HG03175 (cell line): ENCODE results near the gene PRKRIP1.
"Not testable (repeated sequence)": the region's sequence is repeated elsewhere in the genome, so short reads cannot be mapped to it uniquely, and the experiment has no call there.

Experiments used
- ATAC-seq: cut with Tn5 transposase; IDR thresholded peaks from one replicate; pipeline ENCODE4 v1.9.1; 2021; ENCODE audit warnings: mild to moderate bottlenecking, moderate library complexity; ENCODE audit not compliant: unreplicated experiment

PRKRIP1 gene, protein sequence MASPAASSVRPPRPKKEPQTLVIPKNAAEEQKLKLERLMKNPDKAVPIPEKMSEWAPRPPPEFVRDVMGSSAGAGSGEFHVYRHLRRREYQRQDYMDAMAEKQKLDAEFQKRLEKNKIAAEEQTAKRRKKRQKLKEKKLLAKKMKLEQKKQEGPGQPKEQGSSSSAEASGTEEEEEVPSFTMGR

DNA sequence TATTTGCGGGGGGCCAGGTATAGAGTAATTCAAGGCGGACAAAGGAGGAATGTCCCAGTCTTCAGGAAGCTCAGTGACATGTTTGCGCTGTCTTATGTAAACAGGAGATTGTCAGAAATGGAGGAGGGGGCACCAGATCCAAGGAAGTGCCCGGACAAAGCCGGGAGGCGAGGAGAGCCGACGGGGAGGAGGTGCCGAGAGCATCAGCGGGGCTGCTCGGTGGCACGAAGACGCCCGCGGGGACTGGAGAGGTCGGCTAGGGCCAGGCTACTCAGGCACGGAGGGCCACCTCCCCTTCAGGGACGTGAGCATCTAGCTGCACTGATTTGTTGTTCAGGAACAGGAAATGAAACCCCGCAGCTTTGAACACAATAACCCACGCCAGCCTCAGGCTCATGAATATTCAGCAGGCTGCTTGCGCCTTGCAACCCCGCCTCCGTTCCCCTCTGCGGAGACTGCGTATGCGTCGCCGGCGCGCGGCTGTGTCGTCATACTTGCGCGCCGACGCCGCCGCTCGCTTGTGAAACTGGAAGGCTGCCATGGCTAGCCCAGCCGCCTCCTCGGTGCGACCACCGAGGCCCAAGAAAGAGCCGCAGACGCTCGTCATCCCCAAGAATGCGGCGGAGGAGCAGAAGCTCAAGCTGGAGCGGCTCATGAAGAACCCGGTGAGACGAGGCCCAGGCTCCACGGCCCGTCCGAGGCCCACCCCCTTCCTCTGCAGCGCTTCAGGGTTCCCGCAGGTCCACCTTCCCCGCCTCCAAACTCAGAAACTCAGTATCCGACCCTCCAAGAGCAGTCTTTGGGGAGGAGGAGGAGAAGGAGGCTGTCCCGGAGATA is at the start of gene PRKRIP1:
Gene PRKRIP1, plus strand, starts transcription at position 491 of the 837 bp plus-strand sequence. Its CDS starts 49 bp downstream, at position 540.
- ATAC-seq: peak; percentile 99

DNA sequence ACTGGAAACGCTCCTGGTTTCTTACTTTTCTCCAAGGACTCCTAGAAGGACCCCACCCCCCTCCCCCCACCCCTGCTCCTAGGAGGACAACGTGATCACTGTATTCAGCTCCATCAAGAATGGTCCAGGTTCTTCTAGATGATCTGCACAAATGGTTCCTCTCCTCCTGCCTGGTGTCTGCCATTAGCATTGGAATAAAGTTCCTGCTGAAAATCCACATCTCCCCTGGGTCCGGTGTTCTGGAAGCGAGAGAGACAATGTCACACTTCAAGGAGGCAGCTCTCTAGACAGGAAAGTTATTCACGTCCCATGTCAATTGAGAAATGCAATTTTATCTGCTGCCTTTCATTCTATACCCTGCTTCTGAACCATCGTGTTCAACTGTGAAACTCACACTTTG is 49.2 kb upstream of the PRKRIP1 start:
- not testable (repeated sequence) for ATAC-seq

DNA sequence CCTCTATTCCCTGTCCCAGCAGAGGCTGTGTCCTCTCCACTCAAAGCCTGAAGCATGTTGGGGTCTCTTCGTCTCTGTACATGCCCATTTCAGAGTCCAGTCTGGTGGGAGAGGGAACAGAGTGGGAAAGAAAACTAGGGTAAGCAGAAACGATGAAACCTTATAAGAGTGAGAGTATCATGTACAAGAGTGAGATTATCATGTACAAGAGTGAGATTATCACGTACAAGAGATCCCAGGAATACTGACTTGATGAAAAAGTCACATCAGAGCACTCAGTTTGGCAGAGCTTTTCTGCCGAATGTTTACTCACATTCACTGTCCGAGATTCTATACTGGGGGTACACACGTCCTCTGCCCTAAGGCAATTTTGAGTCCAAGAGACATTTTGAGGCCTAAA is 39.8 kb upstream of the PRKRIP1 start, which contains the start of gene SPDYE6:
Gene SPDYE6, minus strand, starts transcription at position 101 of the 400 bp plus-strand sequence. CDS start 421 bp downstream, outside the sequence.
- not testable (repeated sequence) for ATAC-seq

DNA sequence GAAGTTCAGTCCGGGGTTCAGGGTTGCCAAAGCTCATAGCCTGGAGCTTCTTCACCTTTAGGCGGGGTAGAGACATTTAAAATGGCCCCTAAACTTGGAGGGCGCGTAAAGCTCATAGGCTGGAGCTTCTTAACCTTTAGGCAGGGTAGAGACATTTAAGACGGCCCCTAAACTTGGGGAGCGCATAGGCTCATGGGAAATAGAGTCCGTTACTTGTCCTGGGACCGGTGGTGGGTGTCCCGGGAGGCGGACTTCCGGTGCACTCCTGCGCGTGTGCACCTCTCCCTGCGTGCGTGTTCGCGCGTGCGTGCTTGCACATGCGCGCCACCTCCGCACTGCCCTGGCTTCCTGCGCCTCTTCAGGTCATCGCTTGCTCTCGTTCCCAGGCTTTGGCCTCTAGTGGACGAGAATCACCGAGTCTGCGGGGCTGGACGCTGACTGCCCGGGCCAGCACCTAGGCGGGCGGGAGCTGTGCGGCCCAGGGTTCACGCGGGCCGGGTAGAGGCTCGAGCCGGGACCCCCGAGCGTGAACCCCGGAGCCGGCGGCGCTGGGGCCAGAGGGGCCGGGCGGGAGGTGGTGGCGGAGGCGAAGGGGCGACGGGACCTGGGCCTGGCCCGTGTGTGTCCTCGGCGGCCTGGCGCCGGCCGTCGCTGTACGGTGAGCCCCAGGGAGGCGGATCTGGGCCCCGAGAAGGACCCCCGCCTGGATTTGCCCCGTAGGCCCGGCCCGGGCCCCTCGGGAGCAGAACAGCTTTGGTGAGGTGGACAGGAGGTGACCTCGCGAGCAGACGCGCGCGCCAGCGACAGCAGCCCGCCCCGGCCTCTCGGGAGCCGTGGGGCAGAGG is 32.4 kb upstream of the PRKRIP1 start:
- peak; percentile 99 for ATAC-seq

DNA sequence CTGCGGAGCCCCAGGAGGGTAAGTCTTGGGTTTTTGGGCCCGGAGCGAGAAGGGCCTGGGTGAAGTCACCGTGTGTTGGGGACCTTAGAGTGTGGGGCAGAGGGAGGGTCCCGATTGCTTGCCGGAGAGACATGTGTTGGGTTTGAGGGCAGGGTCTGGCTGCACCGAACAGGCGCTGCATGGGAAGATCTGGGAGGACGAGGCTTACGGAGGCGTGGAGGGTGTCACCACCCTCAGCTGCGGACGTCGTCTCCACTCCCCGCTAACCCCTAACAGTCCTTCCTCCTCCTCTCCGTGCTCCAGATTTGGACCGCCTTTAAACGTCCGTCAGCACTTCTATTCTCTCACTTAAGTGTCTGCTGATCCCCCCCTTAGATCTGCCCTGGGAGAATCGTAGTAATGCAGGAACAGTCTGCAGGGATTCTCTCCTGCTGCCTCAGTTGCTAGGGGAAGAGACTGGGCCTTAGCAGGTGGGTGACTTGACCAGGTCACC is 31.7 kb upstream of the PRKRIP1 start:
- not testable (repeated sequence) for ATAC-seq

GRCh38 chr7:102365390-102365789 is 30.8 kb upstream of the PRKRIP1 start:
- not testable (repeated sequence) for ATAC-seq

DNA sequence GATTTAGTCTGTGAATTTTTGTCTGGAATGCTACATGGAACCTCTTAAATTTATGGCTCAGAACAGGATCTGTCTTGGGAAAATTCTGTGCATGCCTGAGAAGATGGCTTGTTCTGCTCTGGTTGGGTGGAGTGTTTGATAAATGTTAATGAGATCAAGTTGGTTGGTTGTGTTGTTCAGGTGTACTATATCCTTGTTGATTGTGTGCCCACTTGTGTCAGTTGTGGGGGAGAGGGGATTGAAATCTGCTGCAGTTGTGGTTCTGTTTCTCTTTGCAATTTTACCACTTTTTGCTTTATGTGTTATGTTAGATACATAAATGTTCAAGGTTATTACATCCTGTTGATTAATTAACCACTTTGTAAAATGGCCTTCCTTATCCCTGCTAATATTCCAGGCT is 26.1 kb upstream of the PRKRIP1 start:
- ATAC-seq: not testable (repeated sequence)

GRCh38 chr7:102372796-102373195 is 23.4 kb upstream of the PRKRIP1 start:
- ATAC-seq: not testable (repeated sequence)

- no peak for ATAC-seq
These were observed 19.1 kb upstream of the PRKRIP1 start for GRCh38 chr7:102376964-102377466.

- ATAC-seq: not testable (repeated sequence)
These were observed 15.3 kb upstream of the PRKRIP1 start for GRCh38 chr7:102380837-102381236.

GRCh38 chr7:102381696-102382425 is 14.3 kb upstream of the PRKRIP1 start:
- ATAC-seq: not testable (repeated sequence)

DNA sequence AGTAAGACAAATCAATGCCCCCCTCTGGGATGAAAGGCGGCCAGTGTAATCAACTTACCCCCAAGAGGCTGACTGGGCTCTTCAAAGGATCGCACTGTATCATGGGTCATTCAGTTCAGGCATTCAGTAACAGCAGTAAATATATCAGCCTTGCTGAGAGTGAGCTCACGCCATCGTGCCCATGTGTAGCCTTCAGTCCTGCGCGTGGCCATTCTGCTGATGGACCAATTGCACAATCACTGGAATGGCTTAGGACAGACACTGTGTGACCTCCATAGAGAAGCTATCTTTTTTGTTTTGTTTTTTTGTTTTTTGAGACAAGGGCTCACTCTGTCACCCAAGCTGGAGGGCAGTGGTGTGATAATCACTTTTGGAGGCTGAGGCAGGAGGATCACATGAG is 9.1 kb upstream of the PRKRIP1 start:
- no peak for ATAC-seq

DNA sequence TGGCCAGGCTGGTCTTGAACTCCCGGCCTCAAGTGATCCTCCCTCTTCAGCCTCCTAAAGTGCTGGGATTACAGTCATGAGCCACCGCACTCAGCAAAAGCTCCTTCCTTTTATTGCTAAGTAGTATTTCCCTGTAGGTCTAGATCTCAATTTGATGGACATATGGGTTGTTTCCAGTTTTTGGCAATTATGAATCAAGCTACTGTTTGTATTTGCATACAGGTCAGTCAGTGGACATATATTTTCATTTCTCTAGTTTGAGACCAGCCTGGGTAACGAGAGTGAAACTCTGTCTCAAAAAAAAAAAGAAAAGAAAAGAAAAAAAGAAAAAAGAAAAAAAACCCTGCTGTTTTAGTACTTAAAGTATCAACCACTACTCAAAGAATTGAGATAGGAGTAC is 6.4 kb upstream of the PRKRIP1 start:
- ATAC-seq: no peak

DNA sequence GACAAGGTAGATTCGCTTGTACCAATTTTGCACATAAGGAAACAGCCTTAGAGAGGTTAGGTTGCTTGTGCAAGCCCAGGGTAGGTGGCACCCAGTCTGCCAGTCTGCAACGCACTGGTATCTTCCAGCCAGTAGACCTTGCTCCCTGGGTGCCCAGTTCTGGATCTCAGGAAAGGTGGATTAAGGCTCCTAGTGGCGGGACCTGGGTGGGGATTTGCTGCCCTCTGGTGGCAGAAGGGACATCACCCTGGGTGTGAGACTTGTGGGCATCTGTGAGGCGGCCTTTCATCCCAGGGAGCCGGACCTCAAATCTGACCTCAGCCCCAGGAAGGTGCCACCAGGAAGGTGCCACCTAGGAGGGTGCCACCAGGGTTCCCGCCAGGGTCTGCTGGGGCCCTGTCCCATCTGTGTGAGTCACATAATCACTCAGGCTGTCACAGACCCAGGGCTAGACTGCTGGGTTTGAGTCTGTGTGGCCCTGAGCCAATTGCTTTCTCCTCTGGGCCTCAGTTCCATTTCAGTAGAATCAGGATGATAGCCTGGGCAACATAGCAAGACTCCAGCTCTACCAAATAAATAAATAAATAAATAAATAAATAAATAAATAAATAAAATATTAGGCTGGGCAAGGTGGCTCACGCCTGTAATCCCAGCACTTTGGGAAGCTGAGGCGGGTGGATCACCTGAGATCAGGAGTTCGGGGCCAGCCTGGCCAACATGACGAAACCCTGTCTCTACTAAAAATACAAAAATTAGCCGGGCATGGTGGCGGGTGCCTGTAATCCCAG is 5.3 kb upstream of the PRKRIP1 start:
- ATAC-seq: no peak

GRCh38 chr7:102392330-102392729 is 3.8 kb upstream of the PRKRIP1 start:
- no peak for ATAC-seq

GRCh38 chr7:102393467-102393866 is 2.7 kb upstream of the PRKRIP1 start:
- ATAC-seq: no peak

GRCh38 chr7:102395592-102395872 is 631 bp upstream of the PRKRIP1 start:
- ATAC-seq: no peak

DNA sequence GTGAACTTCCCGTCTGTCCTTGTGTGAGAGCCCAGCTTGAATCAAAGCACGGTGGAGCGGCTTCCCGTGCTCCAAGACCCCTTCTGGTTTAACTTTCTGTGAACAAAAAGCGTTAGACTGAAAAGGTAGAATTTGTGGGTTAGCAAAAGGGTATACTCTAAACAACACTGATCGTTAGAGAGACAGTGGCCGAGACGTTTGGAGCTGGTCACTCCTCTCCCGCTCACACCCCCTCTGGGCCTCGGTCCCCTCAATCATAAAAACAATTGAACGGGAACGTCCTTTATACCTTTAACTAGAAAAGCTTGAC is 502 bp downstream of the PRKRIP1 start:
- no peak for ATAC-seq

DNA sequence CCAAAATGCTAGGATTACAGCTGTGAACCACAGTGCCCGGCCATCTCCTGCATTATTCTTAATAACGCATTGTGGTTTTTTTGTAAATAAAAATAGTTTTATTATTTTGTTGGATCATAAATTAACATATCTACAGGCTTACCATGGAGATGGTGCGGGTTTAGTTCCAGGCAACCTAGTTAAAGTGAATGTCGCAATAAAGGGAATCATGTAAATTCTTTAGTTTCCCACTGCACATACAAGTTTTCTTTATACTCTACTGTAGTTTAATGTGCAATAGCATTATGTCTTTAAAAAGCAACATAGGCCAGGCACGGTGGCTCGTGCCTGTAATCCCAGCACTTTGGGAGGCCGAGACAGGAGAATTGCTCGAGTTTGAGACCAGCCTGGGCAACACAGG is 2.4 kb downstream of the PRKRIP1 start:
- no peak for ATAC-seq

DNA sequence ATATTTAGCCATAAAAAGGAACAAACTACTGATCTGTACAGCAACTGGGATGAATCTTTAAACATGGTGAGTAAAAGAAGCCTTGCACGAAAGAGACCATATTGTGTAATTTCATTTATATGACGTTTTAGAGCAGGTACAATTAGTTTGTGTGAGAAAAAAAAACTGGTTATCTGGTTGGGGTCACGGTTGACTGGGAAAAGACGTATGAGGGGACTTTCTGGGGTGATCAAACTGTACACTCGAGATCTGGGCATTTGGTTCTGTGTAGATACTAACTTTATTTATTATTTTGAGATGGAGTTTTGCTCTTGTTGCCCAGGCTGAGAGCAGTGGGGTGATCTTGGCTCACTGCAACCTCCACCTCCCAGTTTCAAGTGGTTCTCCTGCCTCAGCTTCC is 4.2 kb downstream of the PRKRIP1 start:
- ATAC-seq: no peak
